8988T (cell line): ENCODE measurements around the gene RASAL3.

Experiments
- DNase-seq: peaks from one replicate; pipeline ENCODE4 v3.0.0; 2011

The RASAL3 gene

DNA sequence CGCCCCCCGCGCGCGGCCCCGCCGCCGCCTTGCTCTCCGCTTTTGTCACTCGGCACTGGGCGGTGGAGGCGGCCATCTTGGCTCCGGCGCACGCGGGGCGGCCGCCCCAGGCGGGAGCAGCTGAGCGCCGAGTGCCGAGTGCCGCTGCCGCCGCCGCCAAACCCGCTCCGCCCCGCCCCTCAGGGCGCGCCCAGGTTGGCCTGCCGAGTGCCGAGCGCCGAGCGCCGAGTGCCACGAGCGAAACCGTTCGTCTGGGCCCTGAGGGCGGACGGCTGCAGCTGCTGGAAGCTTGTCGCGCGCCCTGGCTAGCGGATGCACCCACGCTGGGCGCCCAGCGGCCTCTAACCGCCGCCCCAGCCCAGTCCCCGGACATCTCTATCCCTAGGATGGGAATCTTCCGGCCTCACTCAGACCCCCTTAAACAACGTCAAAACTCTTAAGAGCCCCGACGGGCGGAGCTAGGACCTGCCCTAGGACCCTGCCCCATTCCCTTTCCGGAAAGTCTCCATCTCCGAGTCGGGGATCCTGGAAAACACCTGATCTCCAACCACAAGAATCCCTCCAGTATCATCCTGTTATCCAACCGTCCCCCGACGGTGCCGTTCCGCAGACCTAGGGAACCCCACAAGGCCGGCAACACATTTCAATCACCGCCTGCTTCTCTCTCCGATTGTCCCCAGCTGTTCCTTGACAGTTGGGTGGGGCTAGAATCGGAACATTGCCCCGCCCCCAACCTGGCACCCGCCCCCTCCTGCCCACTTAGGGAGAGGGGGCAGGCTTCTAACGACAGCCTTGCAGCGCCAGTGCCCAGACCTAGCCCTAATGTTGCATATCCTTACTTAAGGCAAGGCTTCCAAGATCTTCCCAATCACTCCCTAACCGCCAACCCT is 31.5 kb downstream of the RASAL3 start:
- peak; percentile 98 for DNase-seq

GRCh38 chr19:15432018-15432494 is 32.3 kb downstream of the RASAL3 start:
- DNase-seq, result peak; percentile 74

DNA sequence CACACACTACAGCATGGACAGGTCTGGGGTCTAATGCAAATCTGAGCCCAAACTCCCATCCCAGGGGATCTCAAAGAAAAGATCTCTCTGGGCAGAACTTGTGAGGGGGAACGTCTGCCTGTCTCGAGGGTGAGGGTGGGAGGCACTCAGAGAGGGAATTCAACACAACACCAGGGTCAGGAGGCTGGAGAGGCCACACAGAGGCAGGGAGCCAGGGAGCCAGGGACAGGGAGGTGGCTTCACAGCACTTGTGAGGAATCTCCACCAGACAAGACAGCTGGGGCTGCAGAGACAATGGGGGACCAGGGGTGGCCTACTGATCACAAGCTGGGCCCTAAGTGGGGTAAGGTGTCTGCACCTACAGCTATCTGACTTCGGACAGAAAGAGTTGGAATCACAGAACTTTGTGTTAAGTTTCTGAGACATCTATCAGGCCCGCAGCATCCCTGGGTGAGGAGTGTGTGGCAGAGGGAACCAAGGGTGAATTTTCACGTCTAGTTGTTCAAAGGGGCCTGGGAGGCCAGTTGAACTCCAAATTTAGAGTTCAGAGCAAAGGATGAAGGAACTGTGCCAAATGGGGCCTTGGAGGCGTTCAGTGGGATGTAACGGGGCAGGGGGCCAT is 32.8 kb downstream of the RASAL3 start:
- no peak for DNase-seq

- DNase-seq, result no peak
Measured at GRCh38 chr19:15430526-15431120, 33.7 kb downstream of the RASAL3 start.

GRCh38 chr19:15429825-15430467 is 34.4 kb downstream of the RASAL3 start:
- peak; percentile 8 for DNase-seq

DNA sequence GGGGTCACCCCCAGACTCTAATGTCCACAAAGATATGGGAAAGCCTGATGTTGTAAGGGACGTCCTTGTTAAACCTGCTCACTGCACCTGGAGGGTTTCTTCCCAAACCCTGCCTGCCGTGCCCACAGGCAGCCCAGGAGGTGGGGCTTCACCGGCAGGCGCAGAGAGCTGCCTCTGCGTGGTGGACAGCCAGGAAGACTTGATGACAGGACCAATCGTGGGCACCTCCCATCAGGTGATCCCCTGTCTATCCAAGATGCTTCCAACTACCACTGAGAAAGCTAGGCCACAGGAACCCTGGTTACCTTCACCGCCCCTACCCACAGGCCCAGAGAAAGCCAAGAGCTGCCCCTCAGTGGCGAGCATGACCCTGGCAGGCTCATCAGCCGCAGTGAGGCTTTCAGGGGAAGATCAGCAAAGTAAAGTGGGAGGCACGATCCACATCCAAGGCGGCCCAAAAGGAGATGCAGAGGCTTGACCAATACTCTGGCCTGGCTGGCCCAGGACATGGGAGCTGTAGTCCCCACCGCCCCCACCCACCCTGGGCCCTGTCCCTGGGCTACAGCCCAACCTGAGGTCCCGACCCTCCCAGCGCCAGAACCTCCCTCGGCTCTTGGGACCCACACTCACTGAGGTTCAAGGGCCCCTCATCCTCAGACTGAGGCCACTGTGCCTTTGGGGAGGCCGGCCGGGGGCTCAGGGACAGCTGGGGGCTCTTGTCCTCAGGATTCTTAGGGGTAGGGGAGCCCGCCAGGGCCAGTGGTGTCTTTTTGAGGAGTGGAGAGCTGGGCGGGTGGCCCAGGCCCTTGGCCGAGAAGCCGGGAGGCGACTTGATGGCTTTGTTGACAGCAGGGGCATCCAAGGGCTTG is 35.2 kb downstream of the RASAL3 start:
- peak; percentile 17 for DNase-seq

DNA sequence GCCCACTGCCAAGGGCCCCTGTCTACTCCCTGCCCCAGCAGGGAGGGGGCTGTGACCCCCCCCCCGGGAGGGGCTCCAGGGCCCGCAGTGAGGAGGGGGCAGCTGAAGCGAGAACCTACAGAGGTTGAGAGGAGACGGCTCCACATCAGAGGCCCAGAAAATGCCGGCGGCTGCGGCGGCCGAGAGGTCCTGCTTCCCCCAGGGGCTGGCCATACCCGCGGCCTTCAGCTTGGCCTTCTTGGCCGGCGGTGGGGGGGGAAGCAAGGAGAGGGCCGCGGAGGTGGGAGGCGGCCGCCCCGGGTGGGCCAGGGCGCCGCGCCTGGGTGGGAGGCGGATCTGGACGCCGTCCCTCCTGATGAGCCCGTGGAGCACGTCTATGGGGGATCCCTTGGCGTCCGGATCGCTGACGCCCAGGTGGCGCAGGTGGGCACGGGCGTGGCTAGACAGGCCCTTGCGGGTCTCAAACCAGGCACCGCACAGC is 36.3 kb downstream of the RASAL3 start:
- peak; percentile 14 for DNase-seq

DNA sequence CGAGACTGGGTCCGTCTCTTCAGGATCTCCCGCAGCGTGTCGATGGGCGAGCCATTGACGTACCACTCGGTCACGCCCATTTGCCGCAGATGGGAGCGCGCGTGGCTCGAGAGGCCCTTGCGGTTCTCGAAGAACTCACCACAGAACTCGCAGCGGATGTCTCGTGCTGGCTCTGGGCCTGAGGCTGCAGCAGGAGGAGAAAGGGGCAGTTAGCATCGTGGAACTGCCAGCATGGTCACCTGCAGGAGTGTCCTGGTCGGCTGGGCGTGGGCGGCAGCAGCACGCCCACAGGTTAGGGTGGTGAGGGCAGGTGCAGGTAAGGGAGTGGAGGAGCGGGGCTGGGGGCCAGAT is 37.0 kb downstream of the RASAL3 start:
- peak; percentile 5 for DNase-seq

DNA sequence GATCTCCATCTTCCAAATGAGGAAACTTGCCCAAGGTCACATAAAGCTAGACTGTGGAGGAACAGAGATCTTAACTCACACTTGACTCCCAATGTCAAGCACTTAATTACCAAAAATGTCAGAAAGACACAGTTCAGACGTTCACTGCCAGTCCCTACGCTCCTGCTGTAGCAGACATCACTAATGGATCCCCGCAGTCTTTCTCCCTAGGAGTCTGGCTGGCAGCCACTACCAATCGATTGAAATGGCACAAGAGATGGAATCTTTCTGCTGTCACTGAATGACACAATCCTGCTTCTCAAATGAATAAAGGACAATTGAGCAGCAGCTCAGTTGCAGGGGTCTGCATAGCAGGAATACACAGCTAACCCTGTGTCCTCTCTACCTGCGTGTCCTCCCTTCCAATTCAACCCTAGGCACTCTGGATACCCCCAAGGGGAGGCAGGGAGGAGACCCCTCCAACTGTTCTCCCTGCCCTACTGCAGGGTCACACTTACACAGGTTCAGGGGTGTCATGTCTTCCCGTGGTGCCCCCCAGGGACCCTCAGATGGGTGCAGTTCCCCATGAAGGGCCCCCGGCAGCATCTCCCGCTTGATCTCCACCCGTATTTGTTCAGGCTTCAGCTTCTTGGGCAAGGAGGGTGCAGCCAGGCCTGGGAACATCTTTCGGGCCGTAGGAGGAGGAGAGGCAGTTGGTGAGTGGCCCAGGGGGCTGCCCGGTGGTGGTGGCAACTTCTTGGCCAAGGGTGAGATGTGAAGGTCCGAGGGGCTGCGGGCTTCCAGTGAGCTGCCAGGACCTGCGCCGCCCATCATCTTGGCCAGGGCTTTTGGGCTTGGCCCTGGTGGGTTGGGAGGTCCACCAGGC is 37.6 kb downstream of the RASAL3 start:
- peak; percentile 42 for DNase-seq

DNA sequence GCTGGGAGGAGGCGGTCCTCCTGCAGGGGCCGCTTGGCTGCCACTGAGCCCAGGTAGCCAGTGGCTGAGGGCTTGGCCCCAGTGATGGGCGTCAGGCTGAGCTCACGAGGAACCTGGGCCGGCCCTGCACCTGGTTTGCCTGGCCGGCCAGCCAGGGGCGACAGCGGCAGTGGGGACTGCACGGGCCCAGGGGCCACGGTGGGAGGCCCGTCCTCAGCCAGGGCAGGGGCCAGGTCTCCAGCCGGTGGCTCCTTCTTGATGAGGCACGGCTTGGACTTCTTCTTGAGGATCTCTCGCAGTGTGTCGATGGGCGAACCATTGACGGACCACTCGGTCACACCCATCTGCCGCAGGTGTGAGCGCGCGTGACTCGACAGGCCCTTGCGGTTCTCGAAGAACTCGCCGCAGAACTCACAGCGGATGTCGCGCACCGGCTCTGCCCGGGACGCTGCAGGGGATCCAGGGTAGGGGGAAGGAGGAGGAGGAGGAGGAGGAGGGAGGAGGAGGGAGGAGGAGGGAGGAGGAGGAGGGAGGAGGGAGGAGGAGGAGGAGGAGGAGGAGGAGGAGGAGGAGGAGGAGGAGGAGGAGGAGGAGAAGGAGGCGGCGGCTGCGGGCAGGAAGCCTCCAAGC is 38.9 kb downstream of the RASAL3 start:
- peak; percentile 17 for DNase-seq

GRCh38 chr19:15424692-15425272 is 39.6 kb downstream of the RASAL3 start:
- peak; percentile 15 for DNase-seq

- no peak for DNase-seq
Measured at GRCh38 chr19:15424121-15424520, 40.2 kb downstream of the RASAL3 start.

GRCh38 chr19:15423130-15423529 is 41.2 kb downstream of the RASAL3 start:
- no peak for DNase-seq

DNA sequence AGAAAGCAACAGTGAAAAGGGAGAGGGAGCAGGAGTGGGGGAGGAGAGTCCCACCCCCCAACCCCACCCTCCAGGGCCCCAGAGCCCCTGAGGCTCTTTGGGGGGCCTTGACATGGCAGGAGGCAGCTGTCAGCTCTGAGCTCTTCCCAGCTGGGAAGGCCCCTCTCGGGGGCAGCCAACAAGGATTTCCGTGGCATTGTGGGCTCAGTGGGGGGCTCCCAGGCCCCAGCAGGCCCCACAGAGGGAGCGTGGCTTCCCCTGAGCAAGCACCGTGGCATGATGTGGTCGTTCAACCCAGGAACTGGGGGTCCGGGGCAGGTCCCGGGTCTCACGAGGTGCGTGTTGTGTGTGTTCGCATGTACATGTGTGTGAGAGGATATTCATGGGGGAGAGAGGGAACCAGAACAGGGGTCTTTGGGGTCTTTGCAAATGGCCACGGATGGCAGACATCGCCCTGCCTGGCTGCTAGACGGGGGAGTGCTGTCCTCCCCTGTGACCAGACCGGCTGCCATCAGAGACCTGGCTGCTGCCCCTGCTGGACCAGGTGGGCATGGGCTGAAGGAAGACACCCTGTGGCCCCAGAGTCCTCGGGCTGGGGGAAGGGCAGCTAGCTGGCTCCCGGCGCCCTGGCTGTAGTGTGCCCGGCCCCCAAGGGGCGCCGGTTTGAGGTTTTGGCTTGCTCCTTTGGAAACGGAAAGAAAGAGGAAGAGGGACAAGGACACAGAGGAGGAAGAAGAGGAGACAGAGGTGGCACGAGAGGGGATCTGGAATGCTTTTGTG is 41.9 kb downstream of the RASAL3 start:
- no peak for DNase-seq

DNA sequence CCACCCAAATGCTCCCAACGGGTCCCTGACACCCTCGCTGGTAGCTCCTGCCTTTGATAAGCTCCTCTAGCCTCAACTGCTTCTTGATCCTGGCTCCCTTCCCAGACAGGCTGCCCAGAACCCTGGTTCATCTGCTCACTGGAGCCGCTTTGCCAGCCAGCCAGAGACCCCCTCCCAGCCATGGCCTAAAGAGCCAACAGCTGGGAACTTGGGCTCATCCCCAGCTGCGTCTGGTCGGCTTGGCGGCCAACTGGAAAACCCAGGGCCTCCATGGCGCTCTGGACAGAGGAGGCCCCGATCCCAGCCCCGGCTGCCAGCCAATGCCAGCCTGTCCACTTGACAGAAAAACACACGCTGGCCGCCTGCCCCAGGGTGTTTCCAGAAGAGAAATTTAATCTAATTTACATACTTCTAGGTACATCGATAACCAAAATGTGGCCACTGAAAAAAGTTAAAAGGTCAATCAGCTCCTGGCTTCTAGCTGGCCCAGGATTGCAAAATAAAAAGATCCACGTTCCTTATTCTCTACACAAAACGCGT is 42.6 kb downstream of the RASAL3 start:
- no peak for DNase-seq

- DNase-seq, result no peak
Measured at GRCh38 chr19:15421136-15421695, 43.1 kb downstream of the RASAL3 start.

DNA sequence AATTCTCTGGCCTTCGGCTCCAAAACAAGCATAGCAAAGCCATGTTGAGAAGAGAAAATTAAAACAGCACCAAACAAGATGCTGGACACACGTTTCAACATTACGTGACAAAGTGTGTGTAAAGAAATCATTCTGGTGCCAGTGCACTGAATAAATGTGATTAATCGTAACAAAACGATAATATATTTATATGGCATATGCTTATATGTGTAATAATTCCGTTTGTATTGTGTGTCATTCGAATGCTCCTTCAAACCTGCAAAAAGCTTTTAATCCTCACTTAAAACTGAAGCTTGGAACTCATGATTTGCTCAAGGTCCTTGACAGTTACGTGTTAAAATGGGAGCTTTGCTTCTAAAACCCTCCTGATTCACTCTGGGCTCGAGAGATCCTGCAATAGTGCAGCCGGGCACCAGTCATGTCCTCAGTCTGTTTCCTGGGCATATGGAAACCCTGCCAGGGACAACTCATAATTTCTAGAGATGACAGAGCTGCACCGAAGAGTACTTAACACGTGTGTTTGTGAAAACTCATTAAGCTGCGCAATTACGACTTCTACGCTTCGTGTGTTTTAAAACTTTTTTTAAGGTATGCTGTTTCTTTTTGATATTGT is 44.8 kb downstream of the RASAL3 start:
- no peak for DNase-seq
